ENCODE results near the gene BCL6.

BCL6 gene

DNA sequence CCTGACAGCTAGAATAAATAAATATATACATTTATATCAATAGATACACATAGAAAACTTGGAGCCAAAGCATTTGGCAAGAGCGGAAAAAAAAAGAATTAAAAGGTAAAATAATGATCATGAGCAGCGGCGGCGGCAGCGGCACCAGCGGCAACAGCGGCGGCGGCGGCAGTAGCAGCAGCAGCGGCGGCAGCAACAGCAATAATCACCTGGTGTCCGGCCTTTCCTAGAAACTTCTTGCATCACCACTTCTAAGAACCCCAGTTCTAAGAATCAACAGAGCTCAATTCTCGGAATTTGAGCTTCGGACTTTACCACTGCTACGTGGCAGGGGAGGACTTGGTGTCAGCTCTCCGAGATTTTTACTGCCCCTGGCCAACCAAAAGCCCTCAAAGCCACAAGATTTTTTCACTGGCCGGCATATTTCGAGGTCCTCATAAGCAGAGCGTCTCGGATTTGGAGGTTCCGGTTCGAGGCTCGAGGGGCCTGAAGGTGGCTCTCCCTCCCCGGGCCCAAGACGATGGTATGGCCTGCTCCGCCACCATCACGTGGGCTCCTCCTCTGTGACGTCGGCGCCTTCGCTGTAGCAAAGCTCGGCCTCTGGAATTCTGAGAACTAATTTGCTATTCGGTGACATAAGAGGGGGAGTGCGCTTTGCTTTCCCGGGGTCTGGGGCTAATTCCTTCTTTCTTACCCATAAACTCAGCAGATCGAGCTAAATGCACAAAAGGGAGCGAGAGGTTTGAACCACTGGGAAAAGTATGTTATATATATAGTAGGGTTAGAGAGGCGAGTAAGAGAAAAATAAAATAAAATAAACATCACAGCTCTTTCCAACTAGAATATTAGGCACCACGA lies at the start of gene BCL6:
TSS of gene BCL6 (minus strand) at position 268 of the 858 bp plus-strand sequence. CDS start 11,775 bp downstream, outside the sequence.
- DNase-seq = peak; percentile 96 to 98 (median 97)

DNA sequence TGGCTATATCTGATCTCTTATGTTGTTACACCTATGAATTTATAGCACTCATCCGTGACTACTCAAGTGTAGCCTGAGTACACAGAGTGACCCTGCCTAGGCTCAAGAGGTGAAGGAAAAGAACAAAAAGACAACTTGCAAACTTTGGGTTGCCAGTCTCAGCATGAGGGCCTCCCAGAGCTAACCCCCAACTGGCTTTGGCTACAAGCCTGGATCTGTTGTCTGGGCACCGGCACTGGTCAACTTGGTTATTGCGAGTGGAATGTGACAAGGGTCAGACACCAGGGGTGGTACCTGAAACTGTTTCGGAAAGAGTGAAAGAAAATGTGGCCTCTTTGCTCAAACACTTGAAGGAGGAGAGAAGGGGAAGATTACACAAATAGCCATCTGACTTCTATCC lies 49.5 kb upstream of the BCL6 start:
- DNase-seq = no peak

DNA sequence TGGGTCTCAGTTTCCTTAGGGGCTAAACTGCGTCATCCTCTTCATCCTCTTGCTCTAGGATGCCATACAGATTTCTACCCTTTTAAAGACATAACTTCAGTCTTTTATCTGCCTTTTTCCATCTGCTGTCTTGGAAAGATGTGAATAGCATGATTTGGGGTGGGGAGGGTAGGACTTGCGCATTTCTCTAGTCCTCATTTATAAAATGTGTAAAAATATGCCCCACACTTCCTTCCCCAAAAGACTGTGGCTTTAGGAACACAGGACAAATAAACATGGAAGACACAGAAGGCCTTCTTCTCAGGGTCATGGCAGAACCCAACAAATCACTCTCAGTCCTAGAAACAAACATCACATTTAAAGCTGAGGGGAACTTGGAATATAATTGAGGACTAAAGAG lies 48.4 kb upstream of the BCL6 start:
- DNase-seq = no peak

DNA sequence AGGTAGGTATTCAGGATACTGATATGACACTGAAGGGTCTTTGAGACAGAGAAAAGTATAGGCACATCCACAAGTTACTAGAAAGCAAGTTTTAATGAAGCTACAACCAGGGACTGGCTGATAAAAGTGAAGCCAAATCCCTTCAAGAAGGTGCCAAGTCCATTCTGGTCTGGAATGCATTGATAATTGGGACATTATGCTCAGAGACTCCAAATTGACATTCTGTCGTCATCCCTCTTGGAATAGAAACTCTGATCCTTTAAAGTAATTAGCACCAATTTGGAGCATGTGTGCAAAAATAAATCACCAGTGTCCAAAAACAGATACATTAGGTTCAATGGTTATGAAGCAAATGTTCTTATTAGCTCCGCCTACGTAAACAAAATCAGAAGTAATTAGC lies 47.3 kb upstream of the BCL6 start:
- no peak for DNase-seq

DNA sequence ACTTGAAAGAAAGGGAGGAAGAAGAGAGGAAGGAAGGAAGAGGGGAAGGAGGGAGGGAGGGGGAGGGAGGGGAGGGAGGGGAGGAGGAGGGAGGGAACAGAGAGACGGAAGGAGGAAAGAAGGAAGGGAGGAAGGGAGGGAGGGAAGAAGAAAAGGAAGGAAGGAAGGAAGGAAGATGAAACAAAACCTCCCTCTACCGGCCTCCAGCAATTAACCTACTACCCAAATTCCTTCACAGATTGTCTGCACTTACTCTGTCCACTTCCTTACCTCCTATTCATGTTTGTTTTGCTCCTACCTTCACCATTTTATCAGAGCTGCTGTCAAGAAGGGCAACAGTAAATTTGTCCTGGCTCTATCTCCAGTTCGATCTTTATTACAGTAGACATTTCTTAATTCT lies 44.6 kb upstream of the BCL6 start:
- no peak for DNase-seq

DNA sequence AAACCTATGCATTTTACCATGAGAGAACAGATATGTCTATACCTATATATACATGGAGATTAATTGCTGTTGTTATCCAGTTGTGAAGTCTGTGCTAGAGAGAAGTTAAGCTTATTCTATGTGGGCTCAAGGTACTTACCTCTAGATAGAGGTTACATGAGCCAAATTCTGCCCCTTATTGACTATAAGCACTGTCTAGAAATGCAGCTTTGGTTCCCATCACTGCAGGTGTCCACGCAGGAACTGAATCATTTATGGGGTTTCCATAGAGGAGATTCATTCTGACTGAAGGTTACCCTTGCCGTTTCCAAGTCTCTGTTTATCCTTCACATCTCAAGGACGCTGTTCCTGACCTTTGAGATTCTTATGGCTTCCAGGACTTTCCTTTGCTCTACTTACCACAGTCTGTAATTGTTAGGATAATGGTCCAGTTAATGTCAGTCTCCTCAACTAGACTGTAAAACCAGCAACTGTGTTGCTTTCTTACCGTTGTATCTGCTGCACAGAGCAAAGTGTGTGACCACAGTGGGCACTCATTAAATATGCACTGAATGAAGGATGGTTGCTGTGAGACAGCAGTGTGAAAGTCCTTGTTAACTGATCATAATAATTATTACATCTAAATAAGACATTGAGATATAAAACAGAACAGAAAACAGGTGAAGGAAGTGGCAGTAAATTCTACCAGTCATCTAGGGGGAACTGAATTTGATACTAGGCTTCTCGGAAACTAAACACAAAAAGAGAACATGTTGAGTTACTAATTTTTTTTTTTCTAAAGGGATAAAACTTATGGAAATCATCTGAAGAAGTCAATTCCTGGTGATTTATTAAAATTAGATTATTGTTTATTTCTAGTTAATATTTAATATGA lies 44.0 kb upstream of the BCL6 start:
- no peak for DNase-seq

DNA sequence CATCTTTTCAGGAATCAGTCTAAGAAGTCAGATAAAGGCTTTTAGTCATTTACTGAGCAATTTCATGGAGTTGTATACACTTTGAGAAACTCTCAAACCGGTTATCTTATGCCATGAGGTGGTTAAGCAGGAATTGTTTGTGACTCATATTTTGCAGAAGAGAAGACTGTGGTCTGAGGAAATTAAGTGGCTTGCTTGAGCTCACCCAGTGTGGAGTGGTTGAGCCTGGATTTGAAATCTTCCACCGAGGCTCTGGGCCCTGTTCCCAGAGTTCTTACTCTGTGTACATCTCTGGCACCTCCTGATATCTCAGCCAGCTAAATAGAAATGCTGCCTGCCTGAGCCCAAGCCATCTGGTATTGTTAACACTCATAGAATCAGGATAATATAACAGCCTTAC lies 37.8 kb upstream of the BCL6 start:
- DNase-seq = peak; percentile 39 to 67 (median 57)

DNA sequence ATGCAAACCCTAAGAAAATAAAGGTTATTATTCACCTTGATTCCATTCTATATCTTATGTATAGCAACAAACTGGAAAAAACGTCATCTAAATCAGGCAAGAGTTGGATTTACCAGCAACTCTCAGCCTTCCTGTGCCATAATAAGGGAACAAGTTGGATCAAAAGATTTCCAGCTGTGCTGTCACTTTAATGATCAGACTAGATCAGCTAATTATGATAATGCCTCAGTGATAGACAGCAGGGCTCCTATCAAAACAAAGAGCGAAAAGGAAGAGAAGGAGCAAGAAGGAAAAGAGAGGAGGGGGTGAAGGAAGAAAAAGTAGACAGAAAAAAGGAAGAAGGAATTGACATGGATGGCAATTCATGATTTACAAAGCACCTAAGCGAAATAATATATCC lies 36.7 kb upstream of the BCL6 start:
- no peak for DNase-seq

DNA sequence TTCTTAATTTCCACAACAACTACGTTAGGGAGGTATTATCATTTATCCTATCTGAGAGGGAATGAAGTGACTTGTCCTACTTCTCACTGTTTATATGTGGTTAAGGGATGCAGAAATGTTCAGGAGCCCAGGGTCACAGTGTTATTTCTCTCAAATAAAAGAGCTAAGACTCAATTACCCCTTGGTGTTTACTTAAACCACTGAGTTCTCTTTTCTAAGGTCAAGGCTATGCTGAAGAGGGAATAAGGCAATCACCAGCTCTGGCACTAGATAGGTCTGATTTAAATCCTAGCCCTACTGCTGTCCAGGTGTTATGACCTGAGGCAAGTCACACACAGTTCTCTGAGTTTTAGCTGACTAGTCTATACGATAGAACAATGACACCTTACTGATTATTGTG lies 35.7 kb upstream of the BCL6 start:
- no peak for DNase-seq

DNA sequence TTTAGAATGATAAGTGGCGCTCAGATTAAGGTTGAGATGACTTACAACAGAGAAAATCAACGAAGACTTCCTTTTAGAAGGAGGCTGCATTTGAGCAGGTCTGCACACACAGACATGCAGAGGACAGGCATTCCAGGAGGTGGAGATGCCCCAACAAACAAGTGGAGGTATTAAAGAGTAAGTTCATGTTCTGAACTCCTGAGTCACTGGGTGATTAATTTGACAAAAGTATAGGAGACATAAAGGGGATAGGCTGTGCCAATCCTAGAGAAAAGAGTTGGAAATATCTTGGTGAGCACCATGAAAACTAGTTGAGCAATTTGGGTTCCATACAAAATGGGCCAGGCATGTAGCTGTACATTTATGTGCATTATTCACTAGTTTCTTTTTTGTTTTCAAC lies 33.5 kb upstream of the BCL6 start:
- DNase-seq = no peak

DNA sequence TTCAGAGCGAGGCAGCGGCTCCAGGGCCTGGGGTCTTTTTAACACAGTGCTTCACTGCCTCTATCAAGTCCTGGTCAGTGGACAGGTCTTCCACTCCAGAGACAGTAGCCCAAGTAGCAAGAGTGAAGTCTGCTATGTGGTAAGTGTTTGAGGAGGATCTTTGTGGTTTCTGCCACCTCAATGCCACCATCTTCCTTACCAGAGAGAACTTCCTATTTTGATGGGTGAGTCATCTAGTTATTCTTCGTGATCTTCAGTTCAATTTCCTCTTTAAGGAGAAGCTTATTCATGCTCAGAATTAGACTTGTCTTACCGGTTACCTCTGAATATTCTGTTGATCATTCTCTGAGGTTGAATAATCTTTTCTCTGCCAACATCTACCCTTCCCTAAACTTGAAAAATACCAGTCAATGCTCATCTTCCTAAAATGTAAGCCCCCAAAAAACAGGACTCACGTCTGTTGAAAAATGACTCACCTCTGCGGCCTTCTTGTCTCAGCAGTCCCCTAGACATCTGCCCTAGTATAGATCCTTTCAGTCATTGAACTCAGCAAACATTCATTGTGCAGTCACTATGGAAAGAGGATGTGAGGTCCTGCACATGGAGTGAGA lies 32.2 kb upstream of the BCL6 start:
- DNase-seq = peak; percentile 75 to 94 (median 92)

DNA sequence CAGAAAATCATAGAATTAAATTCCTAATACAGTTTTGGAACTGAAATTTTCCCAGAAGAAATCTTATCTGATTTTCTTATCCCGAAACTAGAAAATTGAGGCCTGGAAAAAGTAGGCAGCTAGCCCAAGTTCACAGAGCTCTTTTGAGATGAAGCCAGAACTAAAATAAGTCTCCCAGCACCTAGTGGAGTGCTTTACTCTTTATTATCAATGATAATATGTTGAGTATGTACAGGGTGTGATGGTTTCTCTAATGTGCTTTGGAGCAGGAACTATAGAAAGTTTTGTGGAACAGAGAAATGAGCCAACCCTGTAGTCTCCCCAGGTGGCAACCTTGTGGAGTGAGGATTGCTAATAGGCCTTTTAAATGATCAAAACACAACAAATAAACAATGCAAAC lies 30.3 kb upstream of the BCL6 start:
- DNase-seq = no peak

DNA sequence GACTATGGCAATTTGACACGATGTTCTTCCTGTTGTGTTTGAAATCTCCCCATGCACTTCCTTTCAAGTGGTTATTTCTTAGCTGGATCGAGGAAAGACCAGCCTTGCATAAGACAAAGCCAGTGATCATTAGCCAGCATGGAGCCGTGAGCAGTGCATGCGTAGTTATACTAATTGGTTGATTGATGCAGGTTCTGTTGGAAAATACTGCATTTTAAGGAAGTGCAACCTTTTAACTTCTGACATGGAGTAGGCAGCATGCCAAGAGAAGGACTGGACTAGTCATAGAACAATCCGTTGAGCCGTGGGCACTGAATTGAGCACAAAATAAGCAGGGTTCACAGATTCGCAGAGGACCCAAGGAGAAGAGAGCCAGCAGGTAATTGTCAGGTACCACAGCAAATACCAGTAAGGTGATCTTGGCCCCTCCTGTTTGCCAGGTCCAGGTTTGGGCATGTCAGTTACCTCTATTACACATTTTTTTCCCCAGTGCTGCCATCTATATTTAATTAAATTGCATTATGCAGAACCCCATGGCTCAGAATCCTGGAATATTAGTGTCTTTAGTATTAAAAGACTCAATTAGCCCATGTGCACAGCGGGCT lies 29.0 kb upstream of the BCL6 start:
- DNase-seq = peak; percentile 88 to 98 (median 92)

DNA sequence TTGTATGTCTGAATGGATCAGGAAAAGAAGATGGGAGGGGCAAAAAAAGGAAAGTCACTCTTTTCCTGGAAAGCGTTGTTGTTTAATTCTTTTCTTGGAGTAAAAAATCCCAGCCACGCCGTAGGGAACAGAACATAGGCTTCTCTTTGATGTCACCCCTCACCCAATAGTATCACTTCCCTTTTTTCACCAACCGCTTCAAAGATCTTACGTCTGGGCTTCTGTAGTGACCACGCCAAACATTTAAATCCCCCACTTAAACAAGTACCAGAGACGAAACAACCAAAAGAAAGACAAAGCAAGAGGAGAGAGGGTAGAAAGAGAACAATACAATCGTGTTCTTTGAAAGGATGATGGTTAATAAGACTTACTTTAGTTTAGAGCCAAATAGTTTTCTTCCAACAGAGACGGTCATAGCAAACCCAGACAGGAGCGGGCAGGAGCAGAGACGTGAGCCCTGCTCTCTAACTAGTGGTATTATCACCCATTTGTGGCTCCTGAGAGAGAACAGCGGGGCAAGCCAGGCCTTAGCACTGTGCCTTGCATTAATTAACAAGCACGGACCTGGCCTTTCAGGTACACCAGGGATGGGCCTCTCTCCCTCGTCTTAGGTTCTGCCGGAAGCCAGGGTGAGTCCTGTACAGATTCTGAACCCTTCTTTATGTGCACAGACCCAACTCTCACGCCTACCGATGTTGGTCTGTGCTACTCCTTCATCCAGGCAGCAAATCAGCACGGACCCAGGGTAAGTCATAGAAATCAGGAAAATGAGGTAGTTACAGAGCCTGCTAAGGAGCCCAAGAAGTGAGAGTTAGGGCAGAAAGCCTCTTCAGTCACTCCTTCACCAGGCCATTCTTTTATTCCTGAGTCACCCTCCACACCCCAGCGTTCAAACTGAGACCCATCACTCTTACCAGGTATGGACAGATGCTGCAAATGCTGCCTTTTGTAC lies 28.2 kb upstream of the BCL6 start:
- DNase-seq = peak; percentile 84 to 94 (median 85)

DNA sequence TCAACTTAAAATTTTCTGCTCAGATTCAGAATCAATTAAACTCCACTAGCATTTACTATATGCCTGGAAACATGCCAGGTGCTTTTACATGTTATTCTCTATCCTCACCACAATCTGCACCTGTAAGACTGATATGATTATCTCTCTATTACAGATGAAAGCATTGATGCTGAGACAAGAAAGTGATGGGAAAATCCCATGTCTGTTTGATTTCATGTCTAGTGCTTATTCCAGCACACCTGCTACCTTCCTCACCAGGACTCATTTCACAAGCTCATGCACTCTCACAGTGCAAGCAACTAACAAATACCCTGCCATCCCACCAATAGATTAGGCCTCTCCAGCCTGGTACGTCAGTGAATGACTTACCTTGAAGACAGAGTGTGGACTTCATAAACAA lies 25.0 kb upstream of the BCL6 start:
- DNase-seq = no peak

DNA sequence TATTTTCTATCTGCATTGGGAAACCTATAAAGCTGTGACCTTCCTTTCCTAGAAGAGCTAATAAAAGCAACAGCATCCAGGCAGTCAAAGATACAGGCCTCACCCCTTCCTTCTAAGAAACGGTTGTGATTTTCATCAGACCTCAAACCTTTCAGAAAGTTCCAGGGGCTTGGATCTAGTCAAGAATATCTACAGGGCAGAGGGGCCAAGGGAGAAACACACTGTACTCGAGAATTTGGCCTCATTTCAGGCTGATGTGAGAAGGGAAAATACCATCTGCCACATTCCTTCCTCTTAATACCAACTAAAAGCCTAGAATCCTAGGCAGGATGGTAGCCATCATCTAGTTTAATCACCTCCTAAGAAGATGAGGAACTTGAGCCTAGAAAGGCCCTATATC lies 24.5 kb upstream of the BCL6 start:
- DNase-seq = peak; percentile 12 to 45 (median 20)

DNA sequence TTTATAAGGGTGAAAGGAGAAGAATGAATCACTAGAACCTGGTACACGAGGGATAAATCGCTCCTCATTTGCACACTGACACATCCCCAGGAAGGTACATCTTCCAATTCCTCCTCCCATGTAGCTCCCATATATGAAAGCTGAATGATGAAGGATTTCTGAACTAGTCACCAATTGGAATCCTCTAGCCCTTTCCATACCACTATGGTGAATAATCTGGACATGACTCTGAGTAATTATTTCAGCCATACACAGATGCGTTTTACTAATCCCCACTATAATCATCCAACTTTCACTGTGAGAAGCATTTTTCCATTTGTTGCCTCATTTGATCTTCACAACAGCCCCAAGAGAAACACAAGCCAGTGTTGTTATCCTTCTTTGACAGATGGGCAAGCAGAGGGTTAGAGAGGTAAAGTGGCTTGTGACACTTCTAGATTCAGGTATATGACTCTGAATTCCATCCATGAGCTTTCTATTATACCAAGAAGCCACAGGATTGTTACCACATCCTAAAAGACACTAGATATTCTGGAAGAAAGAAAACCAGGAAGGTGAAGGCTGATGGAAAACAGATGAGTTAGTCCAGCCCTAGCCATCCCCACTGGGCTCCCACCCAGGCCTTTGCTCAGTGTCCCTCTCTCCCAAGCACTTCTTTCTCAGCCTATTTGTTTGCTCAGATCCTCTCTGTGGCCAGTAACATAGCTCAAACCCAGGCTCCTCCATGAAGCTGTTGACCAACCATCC lies 22.2 kb upstream of the BCL6 start:
- peak in 1 of 3 donors; percentile 43 for DNase-seq

DNA sequence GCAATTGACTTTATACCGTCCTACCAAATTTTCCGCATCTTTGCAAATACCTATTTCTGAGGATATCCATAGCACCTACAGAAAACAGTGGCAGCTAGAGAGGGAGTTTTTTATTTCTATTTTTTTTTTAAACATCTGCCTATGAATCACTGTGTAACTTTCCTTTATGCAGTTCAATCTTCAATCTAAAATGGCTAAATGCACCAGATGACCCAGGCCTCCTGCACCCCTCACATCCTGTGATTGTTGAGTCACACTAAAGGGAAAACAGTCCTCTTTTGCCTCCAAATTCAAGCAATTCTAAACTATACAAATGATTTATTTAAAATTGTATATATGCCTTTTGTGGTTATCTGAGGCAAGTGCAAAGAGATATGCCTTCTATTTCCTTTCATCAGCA lies 20.1 kb upstream of the BCL6 start:
- peak; percentile 27 to 54 (median 39) for DNase-seq

DNA sequence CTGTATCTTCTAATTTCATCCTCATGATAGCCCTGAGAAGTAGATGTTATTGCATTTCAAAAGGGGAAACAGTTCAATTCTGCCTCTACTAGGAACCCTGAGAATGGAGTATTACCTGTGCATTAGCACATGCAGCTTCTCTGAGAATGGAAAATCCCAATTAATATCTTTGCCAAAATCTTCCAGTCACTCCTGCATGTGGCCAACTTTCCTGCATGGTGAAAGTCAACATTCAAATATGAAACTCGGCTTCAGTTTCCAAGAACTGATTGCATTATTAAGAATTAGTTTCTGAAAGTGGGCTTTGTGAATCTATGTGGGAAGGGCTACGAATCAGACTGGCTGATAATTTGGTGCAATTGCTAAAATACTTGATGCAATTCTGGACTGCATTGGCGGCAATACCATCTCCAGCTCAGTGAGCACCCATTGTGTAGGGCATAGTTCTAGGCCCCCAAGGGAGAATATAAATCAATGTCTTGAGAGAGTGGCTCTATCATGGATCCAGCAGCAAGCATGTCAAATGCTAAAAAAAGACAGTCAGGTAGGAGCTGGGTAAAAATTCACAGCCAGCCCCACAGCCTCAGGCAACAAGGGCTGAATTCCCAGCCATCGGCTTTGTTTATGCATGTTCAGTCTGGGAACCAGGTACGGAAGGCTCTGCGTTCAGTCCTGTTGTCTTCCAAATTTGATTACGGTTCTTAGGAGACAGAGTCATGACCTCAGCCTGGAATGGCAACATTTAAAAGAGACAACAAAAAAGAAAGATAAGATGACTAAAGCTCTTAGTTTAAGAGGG lies 18.8 kb upstream of the BCL6 start:
- no peak for DNase-seq

DNA sequence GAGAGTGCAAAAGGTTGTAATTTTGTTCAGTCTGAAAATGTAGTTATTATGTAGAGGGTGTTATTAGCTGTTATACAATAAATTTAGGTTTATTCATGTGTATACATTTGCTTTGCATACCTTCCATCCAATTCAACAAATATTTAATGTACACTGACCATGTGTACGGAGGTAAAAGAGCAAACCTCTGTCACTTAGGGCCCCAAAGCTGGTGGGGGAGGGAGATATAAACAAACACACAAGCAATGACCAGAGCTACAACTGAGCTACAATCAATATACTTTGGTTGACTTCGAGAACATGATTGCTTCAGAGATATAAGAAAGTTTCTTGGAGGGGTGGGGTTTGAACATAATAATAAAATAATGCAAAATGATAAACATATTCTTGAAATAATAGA lies 17.5 kb upstream of the BCL6 start:
- no peak for DNase-seq
